K562 (cell line): ENCODE results near the gene VASH1. TPM values are rescaled to one million over a fixed set of nuclear protein-coding genes. Genes with fewer than 3 reads are reported as not detected.
"Not testable (repeated sequence)": the region's sequence is repeated elsewhere in the genome, so short reads cannot be mapped to it uniquely, and the experiment has no call there.

ENCODE experiments used
- ATAC-seq: fragments of 200-7000 bp; cut with Tn5 transposase; 3 replicates; pipeline ENCODE4 v1.9.1; 2020; ENCODE audit warnings: moderate library complexity
- BruUV-seq: library from RNA; stranded (reverse); fragments of 400-500 nt; replicated peaks from 2 replicates; lab custom pipeline; 2021; lab: Mats Ljungman, UMichigan
- CTCF ChIA-PET: fragments of 300-600 bp; formaldehyde crosslinking; extraction: SDS; loops from one replicate; lab custom pipeline; 2021; ENCODE audit warnings: low intra/inter-chr PET ratio; lab: Yijun Ruan, JAX
- POLR2A ChIA-PET: fragments of 300-600, 350-650 bp; sonication (Branson Sonifier 250); formaldehyde crosslinking; extraction: SDS; loops from one replicate; lab custom pipeline; 2021; ENCODE audit warnings: antibody characterized with exemption, inconsistent platforms; lab: Yijun Ruan, JAX
- DNase-seq, 4 experiments: peaks; one replicate each; pipeline versions ENCODE4 v3.0.0 to v3.0.0-alpha.2; 2011 to 2018; ENCODE audit warnings: low spot score in 3 of 4, mixed read lengths in 3 of 4; ENCODE audit errors: extremely low read depth in 1 of 4
- FAIRE-seq: peaks from 2 replicates; lab custom pipeline; 2011; peaks lifted over from hg19 to GRCh38; lab: Jason Lieb, UNC
- H2AFZ ChIP-seq: 2 replicates; pipeline ENCODE4 v1.6.0; 2011; ENCODE audit warnings: low read depth, low read length, control low read depth, inconsistent platforms
- H3K27ac ChIP-seq: fragments of 200-600 bp; 3 replicates; pipeline ENCODE4 v1.8.0; 2011; ENCODE audit warnings: low read depth, mild to moderate bottlenecking, control low read depth, inconsistent platforms, low read length, moderate library complexity, mixed read lengths; ENCODE audit errors: extremely low read depth
- H3K27me3 ChIP-seq, 2 experiments: fragments of 300-600 bp in 1 of 2; 2 replicates in 1 of 2; 3 replicates in 1 of 2; pipeline versions ENCODE4 v1.6.0 to v1.8.0; 2011; ENCODE audit warnings: inconsistent platforms in 2 of 2, low read length in 2 of 2, mild to moderate bottlenecking in 1 of 2, mixed read lengths in 1 of 2, moderate library complexity in 1 of 2; ENCODE audit not compliant: control insufficient read depth in 2 of 2, insufficient read depth in 2 of 2
- H3K36me3 ChIP-seq: fragments of 300-600 bp; 3 replicates; pipeline ENCODE4 v1.8.0; 2011; ENCODE audit warnings: mild to moderate bottlenecking, low read length, inconsistent platforms; ENCODE audit not compliant: control insufficient read depth, insufficient read depth
- H3K4me1 ChIP-seq, 2 experiments: fragments of 200-600 bp in 1 of 2; replicated peaks in 1 of 2; 2 replicates in 1 of 2; 3 replicates in 1 of 2; pipeline versions ENCODE4 v1.5.1 to v1.8.0; 2011; ENCODE audit warnings: inconsistent platforms in 2 of 2, low read length in 2 of 2, mild to moderate bottlenecking in 1 of 2, mixed read lengths in 1 of 2, moderate library complexity in 1 of 2; ENCODE audit not compliant: control insufficient read depth in 2 of 2, insufficient read depth in 2 of 2
- H3K4me2 ChIP-seq: 2 replicates; pipeline ENCODE4 v1.6.1; 2011; ENCODE audit warnings: low read length, control low read depth, inconsistent platforms, mixed read lengths; ENCODE audit not compliant: insufficient read depth
- H3K4me3 ChIP-seq: fragments of 200-600 bp; sonication (generic), shearing (Covaris generic); 2 replicates; pipeline ENCODE4 v1.5.1; 2016; ENCODE audit warnings: control low read depth, inconsistent platforms
- H3K79me2 ChIP-seq: fragments of 200-600 bp; 3 replicates; pipeline ENCODE4 v1.8.0; 2011; ENCODE audit warnings: low read length, inconsistent platforms; ENCODE audit not compliant: control insufficient read depth, insufficient read depth
- H3K9ac ChIP-seq, 2 experiments: 2 replicates each; pipeline versions ENCODE4 v1.6.0 to v1.6.1; 2011; ENCODE audit warnings: low read depth in 2 of 2, low read length in 2 of 2, control low read depth in 1 of 2, inconsistent platforms in 1 of 2, mild to moderate bottlenecking in 1 of 2, mixed read lengths in 1 of 2; ENCODE audit not compliant: insufficient read depth in 1 of 2
- H3K9me1 ChIP-seq: one replicate; pipeline ENCODE4 v1.6.0; 2011; ENCODE audit warnings: inconsistent platforms, mild to moderate bottlenecking, low read length, moderate library complexity; ENCODE audit not compliant: control insufficient read depth, insufficient read depth
- H3K9me3 ChIP-seq: replicated peaks from 2 replicates; pipeline ENCODE4 v1.5.1; 2011; ENCODE audit warnings: low read depth, low read length, inconsistent platforms; ENCODE audit not compliant: control insufficient read depth, insufficient read depth
- H4K20me1 ChIP-seq: replicated peaks from 2 replicates; pipeline ENCODE4 v1.6.1; 2011; ENCODE audit warnings: low read length, inconsistent platforms, mixed read lengths; ENCODE audit not compliant: control insufficient read depth, insufficient read depth
- CTBP1 ChIP-seq: fragments of 450-650 bp; IDR thresholded peaks from 2 replicates; pipeline ENCODE4 v1.6.1; 2016; ENCODE audit warnings: borderline replicate concordance
- ESRRA ChIP-seq: fragments of 450-650 bp; IDR thresholded peaks from 2 replicates; pipeline ENCODE4 v1.6.1; 2014; ENCODE audit warnings: low read depth, mild to moderate bottlenecking, moderate library complexity, borderline replicate concordance
- KAT7 ChIP-seq: sonication (generic); formaldehyde crosslinking; IDR thresholded peaks from 2 replicates; pipeline ENCODE4 v1.8.0; 2022; ENCODE audit warnings: missing genetic modification reagents, mild to moderate bottlenecking, borderline replicate concordance
- NFIC ChIP-seq: fragments of 450-650 bp; IDR thresholded peaks from 2 replicates; pipeline ENCODE4 v1.6.1; 2017; ENCODE audit warnings: mild to moderate bottlenecking, inconsistent platforms
- NR2C2 ChIP-seq, 2 experiments: fragments of 200-800 bp in 1 of 2; sonication (Bioruptor generic) in 1 of 2; sonication (generic) in 1 of 2; formaldehyde crosslinking in 1 of 2; IDR thresholded peaks; 2 replicates each; pipeline versions ENCODE4 v1.6.1 to v1.8.0; 2016 to 2022; ENCODE audit warnings: mild to moderate bottlenecking in 1 of 2, missing compliant biosample characterization in 1 of 2, missing genetic modification characterization in 1 of 2, missing genetic modification reagents in 1 of 2
- PPARD ChIP-seq: fragments of 250-450 bp; sonication (Bioruptor Pico); IDR thresholded peaks from 2 replicates; pipeline ENCODE4 v1.8.0; 2022; ENCODE audit warnings: inconsistent platforms, mild to moderate bottlenecking, moderate library complexity
- SPI1 ChIP-seq: IDR thresholded peaks from 2 replicates; pipeline ENCODE4 v1.6.1; 2011; ENCODE audit warnings: low read depth, low read length, control low read depth, borderline replicate concordance
- TFAP4 ChIP-seq: sonication (generic); formaldehyde crosslinking; IDR thresholded peaks from 2 replicates; pipeline ENCODE4 v1.8.0; 2022; ENCODE audit warnings: missing genetic modification reagents, mild to moderate bottlenecking, moderate library complexity, borderline replicate concordance
- WGBS: fragments of 100-300 bp; shearing (Covaris generic); methylation state at CpG from one replicate; pipeline ENCODE4 v1.1.6; 2016; ENCODE audit warnings: low coverage, mixed read lengths; ENCODE audit not compliant: insufficient coverage; ENCODE audit errors: missing lambda C conversion rate; 5-methylcytosine and 5-hydroxymethylcytosine counted together
- in situ Hi-C: fragments of 300-500 bp; cut with MboI; formaldehyde crosslinking; loops from 4 replicates; pipeline ENCODE4 v1.15.0; 2018; ENCODE audit warnings: inconsistent platforms, mixed read lengths
- intact Hi-C: fragments of 100-400 bp; cut with micrococcal nuclease; formaldehyde crosslinking; loops from 2 replicates; pipeline ENCODE4 v1.14.2; 2022
- polyA plus RNA-seq, 8 experiments: library from polyadenylated mRNA; depleted of rRNA in 4 of 8; stranded (reverse) in 5 of 8; unstranded in 3 of 8; fragments of >200 nt; fragmentation: Nextera tagmentation in 2 of 8; fragmentation: Illumina TruSeq in 1 of 8; extraction: Ambion mirVana in 2 of 8; extraction: Trizol in 1 of 8; gene quantifications; 2 replicates each; pipeline versions ENCODE4 v1.2.1 to v1.2.3, GENCODE V29; 2011 to 2014; ENCODE audit warnings: inconsistent platforms in 1 of 8, missing spikeins in 1 of 8
- total RNA-seq, 7 experiments: library from RNA; depleted of rRNA in 6 of 7; stranded (reverse); fragments of >200 nt in 6 of 7; fragmentation: Illumina TruSeq in 2 of 7; extraction: Trizol in 2 of 7; gene quantifications; 2 replicates each; pipeline versions ENCODE4 v1.2.1 to v1.2.3, GENCODE V29; 2011 to 2021; ENCODE audit warnings: low replicate concordance in 1 of 7

The VASH1 gene
- total and polyA plus RNA-seq, 9 of the 15 experiments (the other 6 are each of a cell fraction or from before 2014, with no cell fraction given) = 0.01 to 0.43 (median 0.13) TPM; not detected in 1

- FAIRE-seq (no peak), ATAC-seq (no peak), DNase-seq (peak in 3 of 4 experiments; percentile 12 to 25 (median 22))
- H3K36me3 ChIP-seq = no peaks in the 10 kb centered on the region
- peak overlapping the region in 1 of 2 experiments; percentile 58; a peak in 2 of 4 replicates for H3K9ac ChIP-seq
- peak overlapping the region; percentile 45 for H2AFZ ChIP-seq
- H3K9me3 ChIP-seq = no peaks in the 10 kb centered on the region
- no peaks in the 10 kb centered on the region for H3K9me1 ChIP-seq
- H3K27ac ChIP-seq = no peak overlapping the region
- H3K4me1 ChIP-seq = peaks cover 0 to 5% of the 10 kb centered on the region in 2 experiments; a peak in 3 of 5 replicates
- intact Hi-C loops (no loop called here), in situ Hi-C loops (loop anchor here (25.0 kb wide), 1 partner anchor 342 kb away; no protein-coding TSS in a partner anchor)
- no peaks in the 10 kb centered on the region for H4K20me1 ChIP-seq
- BruUV-seq = no TSS peak
- no peaks in the 10 kb centered on the region for H3K79me2 ChIP-seq
- POLR2A ChIA-PET = no interaction called here
- no peak overlapping the region for H3K4me3 ChIP-seq
- peaks cover 0 to 4% of the 10 kb centered on the region in 2 experiments; a peak in 1 of 5 replicates for H3K27me3 ChIP-seq
- TF ChIP-seq KAT7 (no peak), TFAP4 (peak; percentile 54; the same call in 1 of the 2 replicates), NR2C2 (CRISPR knock-in tag; IDR thresholded peaks at IDR 0.05) (no peak), NR2C2 (tag; IDR thresholded peaks at IDR 0.05) (no peak), PPARD (no peak), SPI1 (peak; percentile 79; the same call in 1 of the 2 replicates), CTBP1 (peak; percentile 51; the same call in 1 of the 2 replicates), ESRRA (peak; percentile 94), NFIC (peak; percentile 88)
- H3K4me2 ChIP-seq = no peak overlapping the region
- WGBS = 63% methylated on average over 3 of the region's 3 CpGs
- CTCF ChIA-PET = no interaction called here
Observed at GRCh38 chr14:76720382-76720813, 40.9 kb upstream of the VASH1 start.

- ATAC-seq, H3K4me1 ChIP-seq, CTCF ChIA-PET, H3K27ac ChIP-seq, H3K4me3 ChIP-seq, H3K9me3 ChIP-seq, H4K20me1 ChIP-seq, H3K79me2 ChIP-seq, intact Hi-C loops, H3K9me1 ChIP-seq, DNase-seq, H2AFZ ChIP-seq, H3K4me2 ChIP-seq, FAIRE-seq, H3K36me3 ChIP-seq, H3K27me3 ChIP-seq, H3K9ac ChIP-seq, POLR2A ChIA-PET, BruUV-seq: not testable (repeated sequence)
- 29% methylated on average over 8 of the region's 11 CpGs for WGBS
- in situ Hi-C loops = loop anchor here (25.0 kb wide), 1 partner anchor 341 kb away; no protein-coding TSS in a partner anchor
Observed at GRCh38 chr14:76721506-76721905, 39.8 kb upstream of the VASH1 start.
